ENCODE results near the gene FAM124B. TPM values are rescaled to one million over a fixed set of nuclear protein-coding genes. Genes with fewer than 3 reads are reported as not detected.

The FAM124B gene
- total and polyA plus RNA-seq, 2 of the 8 experiments (the other 6 are each of a cell fraction or from before 2014, with no cell fraction given), result 2.1 to 2.6 TPM

DNA sequence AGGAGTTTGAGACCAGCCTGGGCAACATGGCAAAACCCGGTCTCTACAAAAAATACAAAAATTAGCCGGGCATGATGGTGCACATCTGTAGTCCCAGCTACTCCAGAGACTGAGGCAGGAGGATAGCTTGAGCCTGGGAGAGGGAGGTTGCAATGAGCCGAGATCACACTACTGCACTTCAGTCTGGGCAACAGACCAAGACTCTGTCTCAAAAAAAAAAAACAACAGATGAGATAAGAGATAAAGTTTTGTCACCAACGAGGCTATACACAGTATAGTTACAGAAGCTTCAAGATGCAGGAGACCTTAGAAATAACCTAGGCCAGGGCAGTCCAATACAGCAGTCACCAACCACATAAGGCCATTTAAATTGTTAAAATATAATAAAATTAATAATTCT is 9.4 kb downstream of the FAM124B start (continued):
- TF ChIP-seq RAD21 (IDR thresholded peaks at IDR 0.05 in 1 of 2, conservative IDR thresholded peaks at IDR 0.05 in 1 of 2; ENCODE audit: low read depth in 2 of 2, low read length in 2 of 2), result no peak

Data from H1 (cell line).